GM12872 (cell line): ENCODE data around the gene NEK8.

Source experiments
- TF ChIP-seq, protein P1 (sequence below): IDR thresholded peaks from 3 replicates; pipeline ENCODE4 v1.5.1; 2011; ENCODE audit warnings: low read depth, mild to moderate bottlenecking, low read length, moderate library complexity; ENCODE audit not compliant: insufficient read depth

The NEK8 gene

DNA sequence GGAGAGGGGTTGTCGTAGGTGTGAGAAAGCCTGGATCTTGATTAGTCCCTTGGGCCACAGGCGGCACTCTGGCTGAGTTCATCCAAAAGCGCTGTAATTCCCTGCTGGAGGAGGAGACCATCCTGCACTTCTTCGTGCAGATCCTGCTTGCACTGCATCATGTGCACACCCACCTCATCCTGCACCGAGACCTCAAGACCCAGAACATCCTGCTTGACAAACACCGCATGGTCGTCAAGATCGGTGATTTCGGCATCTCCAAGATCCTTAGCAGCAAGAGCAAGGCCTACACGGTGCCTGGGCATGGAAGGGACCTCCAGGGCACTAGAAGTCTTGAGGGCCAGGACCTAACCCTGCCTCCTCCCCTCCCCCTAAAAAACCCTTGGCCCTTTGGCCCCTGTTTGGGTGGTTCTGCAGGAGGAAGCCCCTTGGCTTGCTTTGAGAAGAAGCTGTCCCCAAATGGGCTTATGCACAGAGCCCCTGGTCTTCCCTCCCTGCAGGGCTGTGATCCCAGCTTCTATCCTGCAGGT, 6.2 kb downstream of the NEK8 start:
- TF ChIP-seq, protein P1, sequence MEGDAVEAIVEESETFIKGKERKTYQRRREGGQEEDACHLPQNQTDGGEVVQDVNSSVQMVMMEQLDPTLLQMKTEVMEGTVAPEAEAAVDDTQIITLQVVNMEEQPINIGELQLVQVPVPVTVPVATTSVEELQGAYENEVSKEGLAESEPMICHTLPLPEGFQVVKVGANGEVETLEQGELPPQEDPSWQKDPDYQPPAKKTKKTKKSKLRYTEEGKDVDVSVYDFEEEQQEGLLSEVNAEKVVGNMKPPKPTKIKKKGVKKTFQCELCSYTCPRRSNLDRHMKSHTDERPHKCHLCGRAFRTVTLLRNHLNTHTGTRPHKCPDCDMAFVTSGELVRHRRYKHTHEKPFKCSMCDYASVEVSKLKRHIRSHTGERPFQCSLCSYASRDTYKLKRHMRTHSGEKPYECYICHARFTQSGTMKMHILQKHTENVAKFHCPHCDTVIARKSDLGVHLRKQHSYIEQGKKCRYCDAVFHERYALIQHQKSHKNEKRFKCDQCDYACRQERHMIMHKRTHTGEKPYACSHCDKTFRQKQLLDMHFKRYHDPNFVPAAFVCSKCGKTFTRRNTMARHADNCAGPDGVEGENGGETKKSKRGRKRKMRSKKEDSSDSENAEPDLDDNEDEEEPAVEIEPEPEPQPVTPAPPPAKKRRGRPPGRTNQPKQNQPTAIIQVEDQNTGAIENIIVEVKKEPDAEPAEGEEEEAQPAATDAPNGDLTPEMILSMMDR, result no peak

DNA sequence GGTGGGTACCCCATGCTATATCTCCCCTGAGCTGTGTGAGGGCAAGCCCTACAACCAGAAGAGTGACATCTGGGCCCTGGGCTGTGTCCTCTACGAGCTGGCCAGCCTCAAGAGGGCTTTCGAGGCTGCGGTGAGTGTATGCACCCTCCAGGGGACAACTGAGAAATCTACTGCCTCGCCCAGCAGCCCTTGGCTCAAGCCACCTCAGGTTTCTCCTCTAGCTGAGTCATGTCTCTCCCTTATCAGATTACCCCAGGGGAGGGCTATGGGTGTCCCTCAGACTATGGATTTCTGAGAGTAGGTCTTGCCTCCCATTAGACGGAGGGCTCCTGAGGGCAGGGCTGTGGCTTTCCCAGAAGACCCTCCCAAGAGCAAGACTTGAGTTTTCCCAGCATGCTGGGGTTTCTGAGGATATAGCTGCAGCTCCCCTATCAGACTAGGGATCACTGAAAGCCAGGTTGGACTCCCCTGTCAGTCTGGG, 6.7 kb downstream of the NEK8 start:
- TF ChIP-seq, protein P1, result 0 out of 3 replicates have a peak, but pooled peaks have one; percentile 2

DNA sequence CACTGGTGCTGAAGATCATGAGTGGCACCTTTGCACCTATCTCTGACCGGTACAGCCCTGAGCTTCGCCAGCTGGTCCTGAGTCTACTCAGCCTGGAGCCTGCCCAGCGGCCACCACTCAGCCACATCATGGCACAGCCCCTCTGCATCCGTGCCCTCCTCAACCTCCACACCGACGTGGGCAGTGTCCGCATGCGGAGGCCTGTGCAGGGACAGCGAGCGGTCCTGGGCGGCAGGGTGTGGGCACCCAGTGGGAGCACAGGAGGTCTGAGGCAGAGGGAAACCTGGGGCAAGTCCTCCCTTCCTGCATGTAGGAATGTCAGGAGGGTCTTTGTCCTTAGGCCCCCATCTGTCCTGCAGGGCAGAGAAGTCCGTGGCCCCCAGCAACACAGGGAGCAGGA, 8.7 kb downstream of the NEK8 start:
- TF ChIP-seq, protein P1, result no peak

DNA sequence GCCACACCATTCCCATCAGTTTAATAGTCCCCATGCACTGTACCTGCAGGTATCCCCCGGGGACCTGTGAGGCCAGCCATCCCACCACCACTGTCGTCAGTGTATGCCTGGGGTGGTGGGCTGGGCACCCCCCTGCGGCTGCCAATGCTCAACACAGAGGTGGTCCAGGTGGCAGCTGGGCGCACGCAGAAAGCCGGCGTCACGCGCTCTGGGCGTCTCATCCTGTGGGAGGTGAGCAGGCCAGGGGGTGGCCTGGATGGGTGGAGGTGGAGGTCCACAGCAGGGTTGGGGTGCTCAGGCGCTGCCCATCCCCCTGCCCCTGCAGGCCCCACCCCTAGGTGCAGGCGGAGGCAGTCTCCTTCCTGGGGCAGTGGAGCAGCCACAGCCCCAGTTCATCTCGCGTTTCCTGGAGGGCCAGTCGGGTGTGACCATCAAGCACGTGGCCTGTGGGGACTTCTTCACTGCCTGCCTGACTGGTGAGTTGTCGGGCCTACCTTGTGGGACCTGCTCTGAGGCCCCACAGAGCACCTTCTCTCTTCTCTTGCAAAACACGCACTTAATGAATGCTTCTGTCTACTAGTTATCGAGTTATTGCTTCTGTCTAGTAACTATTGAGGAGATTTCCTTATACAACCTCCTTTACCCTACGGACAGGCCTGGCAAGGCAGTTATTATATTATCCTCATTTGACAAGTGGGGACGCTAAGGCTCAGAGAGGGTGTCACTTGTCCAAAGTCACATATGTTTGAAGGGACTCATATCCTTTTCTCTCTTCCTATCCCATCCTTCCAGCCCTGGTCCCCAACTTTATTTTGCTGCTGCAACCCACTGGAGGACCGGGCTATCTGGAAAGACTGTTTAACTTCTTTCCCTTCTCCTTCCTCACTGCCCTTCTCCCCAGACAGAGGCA, 9.4 kb downstream of the NEK8 start:
- TF ChIP-seq, protein P1, result no peak

DNA sequence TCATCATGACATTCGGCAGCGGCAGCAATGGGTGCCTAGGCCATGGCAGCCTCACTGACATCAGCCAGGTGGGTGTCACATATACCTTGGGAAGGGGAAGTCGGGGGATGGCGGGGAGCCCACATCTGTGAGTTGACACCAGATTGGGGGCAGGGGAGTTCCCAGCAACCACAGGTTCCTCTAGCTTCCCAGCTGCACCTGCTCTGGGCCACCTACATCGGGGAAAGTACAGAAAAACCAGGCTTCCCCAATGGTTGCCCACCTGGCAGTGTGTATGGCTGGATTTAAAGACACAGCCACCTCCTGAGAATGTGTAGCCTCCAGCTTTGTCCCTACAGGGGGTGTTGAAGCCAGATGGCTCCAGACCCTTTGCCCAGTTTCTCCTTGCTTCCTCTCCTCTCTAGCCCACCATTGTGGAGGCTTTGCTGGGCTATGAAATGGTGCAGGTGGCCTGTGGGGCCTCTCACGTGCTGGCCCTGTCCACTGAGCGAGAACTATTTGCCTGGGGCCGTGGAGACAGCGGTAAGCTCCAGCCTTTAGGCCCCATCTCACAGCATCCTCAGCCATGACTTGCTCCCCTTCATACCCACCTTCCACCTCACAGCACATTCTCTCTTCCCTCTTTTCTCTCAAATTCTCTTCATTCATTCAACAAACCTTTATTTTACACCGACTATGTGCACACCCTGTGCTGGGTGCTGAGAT, 10.2 kb downstream of the NEK8 start:
- TF ChIP-seq, protein P1, result no peak

DNA sequence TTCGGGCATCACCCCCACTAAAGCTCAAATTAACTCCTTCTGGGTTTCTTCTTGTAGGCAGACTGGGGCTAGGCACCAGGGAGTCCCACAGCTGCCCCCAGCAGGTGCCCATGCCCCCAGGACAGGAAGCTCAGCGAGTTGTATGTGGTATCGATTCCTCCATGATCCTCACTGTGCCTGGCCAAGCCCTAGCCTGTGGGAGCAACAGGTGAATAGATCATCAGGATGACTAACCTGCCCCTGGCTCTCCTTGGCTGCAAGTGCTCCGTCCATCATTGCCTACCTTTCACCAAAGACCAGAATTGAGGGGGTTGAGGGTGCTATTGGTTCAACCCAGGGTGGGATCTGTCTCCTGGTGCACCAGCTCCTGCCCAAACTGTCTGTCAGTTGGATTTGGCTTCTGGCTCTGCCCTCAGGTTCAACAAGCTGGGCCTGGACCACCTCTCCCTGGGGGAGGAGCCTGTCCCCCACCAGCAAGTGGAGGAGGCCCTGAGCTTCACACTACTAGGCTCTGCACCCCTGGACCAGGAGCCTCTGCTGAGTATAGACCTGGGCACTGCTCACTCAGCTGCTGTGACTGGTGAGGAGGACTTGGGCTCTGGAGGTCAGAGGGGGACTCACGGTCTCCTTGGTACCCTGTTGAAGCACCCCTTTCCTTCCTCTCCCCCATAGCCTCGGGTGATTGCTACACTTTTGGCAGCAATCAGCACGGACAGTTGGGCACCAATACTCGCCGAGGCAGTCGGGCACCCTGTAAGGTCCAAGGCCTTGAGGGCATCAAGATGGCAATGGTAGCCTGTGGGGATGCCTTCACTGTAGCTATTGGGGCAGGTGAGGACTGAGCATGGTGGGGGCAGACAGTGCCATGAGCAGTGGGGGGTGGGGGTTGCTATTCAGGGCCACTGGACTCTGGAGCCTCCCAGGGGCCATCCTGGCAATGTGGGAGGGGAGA, 12.1 kb downstream of the NEK8 start:
- TF ChIP-seq, protein P1, result no peak
